ENCODE results near the gene ZMYND8.
"Not testable (repeated sequence)": the region's sequence is repeated elsewhere in the genome, so short reads cannot be mapped to it uniquely, and the experiment has no call there.

ZMYND8 gene

DNA sequence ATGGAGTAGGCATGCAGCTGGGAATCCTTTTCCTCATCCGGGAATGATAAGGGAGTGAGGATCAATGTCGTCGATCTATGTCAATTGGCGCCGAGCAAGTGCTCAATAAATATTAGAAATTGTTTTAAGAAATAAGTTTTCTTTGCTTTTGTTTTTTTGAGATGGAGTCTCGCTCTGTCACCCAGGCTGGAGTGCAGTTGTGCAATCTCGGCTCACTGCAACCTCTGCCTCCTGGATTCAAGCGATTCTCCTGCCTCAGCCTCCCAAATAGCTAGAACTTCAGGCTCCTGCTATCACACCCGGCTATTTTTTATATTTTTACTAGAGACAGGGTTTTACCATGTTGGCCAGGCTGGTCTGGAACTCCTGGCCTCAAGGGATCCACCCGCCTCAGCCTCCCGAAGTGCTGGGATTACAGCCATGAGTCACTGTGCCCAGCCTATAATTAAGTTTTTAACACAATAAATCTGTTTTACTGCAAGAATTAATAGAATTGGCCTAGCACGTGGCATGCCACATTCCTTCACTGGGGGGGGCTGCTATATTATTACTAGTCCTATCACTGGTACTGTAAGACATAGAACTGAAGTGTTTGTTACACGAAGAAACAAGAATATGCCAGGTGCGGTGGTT, 92.2 kb downstream of the ZMYND8 start:
- DNase-seq (ENCODE audit: low spot score): not testable (repeated sequence)

DNA sequence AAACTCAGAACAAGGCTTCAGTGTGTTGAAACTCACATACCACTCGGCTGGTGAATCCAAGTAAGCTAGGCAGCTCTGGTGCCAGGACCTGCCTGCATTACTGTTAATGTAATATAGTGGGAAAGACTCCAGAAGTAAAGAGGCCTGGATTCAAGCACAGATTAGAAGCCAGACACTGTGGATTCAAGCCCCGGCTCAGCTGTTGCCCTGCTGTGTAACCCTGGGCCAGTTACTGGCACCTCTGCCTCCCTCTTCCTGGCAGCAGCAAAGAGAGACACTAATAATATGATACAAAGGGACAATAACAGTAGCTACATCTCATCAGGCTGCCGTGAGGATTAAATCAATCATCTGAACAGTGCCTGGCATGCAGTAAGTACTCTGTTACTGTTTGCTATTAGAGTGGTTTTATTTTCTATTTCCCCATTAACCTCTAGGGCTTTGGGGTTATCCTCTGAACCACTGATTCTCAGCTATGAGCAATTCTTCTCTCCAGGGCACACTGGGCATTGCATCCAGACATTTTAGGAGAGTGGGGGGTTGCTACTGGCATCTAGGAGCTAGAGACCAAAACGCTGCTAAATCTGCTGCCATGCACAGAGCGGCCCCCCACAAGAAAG, 92.9 kb downstream of the ZMYND8 start:
- DNase-seq (ENCODE audit: low spot score): no peak

DNA sequence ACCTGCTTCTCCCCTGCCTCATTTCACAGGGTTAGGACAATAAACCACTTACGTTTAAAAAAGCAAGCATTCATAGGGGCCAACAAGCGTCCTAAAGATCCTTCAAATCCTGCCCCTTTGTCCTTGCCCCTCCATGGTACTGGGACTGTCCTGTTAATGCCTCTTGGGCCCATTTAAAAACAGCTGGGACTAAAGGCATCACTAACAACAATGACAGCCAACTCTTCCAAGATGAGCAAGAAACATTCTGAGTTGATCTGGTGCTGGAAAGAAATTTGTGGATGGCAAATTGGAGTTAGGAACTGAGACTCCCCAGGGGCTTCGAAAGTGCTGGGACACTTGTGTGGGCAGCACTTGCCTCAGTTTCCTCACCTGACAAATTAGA, 93.4 kb downstream of the ZMYND8 start:
- DNase-seq (ENCODE audit: low spot score): no peak

DNA sequence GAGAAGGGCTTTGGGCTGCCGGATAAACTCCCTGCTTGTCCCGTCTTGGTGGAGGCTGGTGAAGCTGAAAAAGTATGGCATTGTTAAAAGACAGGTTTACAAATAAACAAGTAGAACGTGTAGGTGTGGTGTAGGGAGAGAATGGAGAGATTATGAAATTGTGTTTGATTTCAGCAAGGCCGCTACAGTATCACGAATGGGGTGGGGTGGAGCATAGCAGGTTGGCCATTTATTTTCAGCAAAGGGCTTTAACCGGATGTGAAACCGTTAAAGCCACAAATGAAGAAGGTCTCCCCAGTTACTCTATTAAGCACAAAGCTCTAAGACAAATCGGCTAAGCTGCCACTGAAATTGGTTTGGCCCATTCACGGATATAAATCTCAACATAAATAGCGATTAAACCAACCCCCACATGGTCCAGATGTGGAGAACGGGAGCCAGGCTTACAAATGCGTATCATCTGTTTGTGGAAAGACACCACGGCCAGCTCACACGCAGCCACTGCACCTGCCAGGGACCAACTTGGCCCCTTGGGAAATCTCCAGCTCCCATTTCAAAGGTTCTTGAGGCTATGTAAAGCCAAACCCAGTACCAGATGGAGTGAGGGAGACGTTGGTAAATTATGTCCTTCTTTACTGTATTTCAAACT, 94.0 kb downstream of the ZMYND8 start:
- no peak for DNase-seq (ENCODE audit: low spot score)

DNA sequence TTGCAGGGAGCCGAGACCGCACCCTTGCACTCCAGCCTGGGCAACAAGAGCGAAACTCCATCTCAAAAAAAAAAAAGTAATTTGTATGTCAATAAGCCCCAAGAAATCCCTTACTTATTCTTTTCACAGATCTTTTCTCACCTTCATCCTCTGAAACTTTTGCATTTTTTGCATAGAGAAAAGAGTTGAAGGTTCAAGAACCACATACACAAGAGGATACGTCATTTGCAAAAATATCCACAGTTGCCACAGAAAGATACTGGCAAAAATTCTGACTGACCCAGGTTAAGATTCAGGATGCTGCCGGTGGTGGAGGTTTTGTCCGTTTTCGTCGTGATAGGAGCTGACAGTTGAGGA, 94.5 kb downstream of the ZMYND8 start:
- no peak for DNase-seq (ENCODE audit: low spot score)

DNA sequence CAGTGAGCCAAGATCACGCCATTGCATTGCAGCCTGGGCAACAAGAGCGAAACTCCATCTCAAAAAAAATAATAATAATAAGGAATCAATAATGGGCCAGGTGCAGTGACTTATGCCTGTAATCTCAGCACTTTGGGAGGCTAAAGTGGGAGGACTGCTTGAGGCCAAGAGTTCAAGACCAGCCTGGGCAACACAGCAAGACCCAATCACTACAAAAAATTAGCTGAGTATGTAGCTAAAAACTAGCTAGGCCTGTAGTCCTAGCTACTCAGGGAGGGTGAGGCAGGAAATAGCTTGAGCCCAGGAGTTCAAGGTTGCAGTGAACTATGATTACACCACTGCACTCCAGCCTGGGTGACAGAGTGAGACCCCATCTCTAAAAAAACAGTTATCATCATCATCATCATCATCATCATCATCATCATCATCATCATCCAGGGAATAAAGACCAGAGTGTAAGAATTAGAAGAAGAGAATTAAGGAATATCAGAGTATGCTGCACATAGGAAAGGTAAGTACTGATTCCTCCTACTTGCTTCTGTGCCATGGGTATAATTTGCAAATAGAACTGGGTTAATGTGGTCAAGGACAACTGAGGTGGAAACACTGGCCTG, 95.2 kb downstream of the ZMYND8 start:
- not testable (repeated sequence) for DNase-seq (ENCODE audit: low spot score)

DNA sequence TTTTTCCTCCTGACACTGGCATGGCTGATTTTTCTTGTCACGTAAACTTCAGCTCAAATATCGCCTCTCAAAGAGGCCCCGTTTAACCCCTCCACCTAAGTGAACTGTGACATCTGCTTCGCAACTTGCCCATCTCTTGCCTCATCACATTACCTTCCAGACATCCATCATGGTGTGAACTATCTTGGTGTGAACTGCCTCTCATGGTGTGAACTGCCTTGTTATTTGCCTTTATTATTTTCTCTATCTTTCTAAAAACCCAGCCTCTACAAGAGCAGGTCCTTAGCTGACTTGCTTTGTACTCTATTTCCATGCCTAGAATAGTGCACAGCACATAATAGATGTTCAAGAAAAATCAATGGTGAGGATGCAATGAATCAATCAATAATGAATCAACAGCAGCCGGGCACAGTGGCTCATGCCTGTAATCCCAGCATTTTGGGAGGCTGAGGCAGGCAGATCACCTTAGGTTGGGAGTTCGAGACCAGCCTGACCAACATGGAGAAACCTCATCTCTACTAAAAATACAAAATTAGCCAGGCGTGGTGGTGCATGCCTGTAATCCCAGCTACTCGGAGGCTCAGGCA, 95.9 kb downstream of the ZMYND8 start:
- DNase-seq (ENCODE audit: low spot score): not testable (repeated sequence)

DNA sequence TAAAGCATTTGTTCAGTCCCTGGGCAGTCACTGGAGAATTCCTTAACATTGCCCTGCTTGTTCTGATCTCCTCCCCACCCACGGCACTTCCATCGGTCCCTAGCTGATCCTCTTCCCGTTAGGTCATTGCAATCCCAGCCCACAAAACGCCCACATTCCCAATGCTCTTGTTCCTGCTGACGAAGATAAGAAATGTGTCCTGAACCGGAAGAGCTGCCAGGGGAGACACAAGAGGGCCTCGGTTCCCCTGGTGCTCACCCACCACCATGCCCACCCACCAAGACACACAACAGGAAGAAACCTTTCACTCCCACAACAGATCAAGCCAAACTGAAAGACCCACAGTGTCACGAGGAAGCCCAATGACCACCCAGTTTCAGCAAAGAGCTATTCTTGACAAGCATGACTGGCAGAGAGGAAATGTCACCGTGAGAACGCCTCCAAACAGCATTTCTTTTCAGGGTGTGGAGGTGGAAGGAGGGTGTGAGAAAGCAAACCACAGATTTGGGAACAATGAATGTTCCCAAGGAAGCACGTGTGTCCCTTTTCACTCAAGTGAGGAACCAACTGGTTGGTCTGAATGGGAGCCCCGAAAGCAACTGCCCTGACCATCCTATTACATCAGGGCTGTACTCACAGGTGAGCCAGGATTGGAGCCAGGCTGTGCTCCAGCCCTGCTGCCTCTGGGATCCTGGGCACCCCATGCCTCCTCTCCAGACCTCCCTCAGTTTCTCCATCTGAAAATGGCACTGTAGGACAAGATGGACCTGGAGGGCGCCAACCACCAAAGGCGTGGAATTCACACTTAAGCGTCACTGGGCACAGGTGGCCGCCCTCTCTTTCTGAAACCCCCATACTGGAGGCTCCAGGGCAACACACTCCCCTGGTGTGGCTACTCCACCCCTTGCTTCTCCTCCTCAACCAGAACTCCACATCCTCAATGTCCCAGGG, 97.5 kb downstream of the ZMYND8 start:
- DNase-seq (ENCODE audit: low spot score): no peak

DNA sequence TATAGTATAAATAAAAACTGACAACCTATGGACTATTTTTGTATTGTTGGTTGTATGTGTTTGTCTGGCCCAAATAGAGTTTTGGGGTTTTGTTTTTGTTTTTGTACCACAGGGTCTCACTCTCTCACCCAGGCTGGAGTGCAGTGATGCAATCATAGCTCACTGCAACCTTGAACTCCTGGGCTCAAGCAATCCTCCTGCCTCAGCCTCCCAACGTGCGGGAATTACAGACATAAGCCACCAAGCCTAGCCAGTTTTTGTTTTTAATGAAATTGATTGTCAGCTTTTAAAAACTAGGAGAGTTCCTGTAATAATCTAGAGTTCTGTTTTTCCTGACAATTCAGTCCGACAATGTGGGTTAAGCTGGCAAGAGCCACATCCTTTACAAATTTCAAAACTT, 98.7 kb downstream of the ZMYND8 start:
- DNase-seq (ENCODE audit: low spot score): no peak

DNA sequence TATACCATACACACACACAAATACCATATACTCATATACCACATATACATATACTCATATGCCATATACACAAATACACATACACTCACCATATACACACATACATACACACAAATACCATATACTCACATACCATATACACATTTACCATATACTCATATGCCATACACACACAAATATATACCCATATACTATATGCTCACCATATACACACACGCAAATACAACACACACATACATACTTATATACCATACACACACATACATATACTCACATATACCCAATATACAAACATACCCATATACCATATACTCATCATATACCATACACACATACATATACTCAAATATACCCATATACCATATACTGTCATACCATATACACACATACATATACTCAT, 99.2 kb downstream of the ZMYND8 start:
- DNase-seq (ENCODE audit: low spot score): no peak

DNA sequence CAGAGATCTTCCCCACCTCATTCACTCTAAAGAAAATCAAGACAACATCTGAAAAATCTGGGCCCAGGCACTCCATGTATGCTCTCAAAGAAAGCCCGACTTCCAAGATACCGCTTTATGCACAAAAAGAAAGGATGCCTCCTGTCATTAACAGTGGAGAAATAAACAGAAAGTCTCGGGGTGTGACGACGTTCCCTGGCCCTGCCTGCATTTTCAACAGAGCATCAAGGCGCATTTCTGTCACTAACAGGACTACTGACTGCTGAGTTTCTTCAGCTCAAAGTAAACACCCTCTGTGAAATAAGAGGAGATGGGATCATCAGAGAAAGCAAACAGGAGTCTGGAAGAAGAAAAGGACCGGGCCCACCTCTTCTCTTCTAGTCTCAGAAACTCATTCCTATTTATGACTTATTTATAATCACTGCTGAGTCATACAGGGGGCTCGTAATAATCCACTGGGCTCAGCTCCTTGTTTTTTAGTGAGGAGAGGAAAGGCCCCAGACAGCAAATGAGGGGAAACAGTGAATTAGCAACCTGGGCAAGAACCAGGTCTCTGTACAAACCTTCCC, 99.7 kb downstream of the ZMYND8 start:
- DNase-seq (ENCODE audit: low spot score): no peak

DNA sequence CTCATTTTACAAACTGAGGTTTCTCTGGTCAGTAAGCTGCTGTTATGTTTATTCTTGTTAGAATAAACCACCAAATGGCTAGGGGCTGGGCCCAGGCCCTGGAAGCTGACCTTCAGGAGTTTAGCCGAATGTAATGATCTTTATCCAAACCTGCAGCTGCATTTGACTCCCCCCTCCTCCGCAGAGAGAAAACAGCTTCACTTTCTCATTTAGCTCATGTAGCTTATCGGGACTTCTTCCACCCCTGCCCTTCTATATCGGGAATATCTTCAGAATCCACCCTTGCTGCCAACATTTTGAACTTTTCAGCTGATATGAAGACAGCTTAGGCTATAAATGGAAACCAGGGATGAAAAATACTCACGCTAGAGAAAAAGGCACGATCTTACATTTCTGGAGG, 102.6 kb downstream of the ZMYND8 start:
- no peak for DNase-seq (ENCODE audit: low spot score)

DNA sequence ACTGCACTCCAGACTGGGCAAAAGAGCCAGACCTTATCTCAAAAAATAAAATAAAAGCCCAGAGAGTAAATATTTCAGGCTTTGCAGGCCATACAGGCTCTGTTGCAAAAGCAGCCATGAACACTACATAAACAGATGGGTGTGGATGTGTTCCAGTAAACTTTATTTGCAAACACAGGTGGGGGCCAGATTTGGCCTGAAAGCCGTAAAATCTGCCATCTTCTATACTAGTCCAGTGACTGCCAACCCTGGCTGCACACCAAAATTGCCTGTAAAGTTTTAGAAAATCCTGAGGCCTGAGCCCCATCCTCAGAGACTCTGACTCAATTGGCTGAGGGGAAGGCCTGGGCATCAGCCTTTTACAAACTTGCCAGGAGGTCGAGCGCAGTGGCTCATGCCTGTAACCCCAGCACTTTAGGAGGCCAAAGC, 103.6 kb downstream of the ZMYND8 start:
- no peak for DNase-seq (ENCODE audit: low spot score)

DNA sequence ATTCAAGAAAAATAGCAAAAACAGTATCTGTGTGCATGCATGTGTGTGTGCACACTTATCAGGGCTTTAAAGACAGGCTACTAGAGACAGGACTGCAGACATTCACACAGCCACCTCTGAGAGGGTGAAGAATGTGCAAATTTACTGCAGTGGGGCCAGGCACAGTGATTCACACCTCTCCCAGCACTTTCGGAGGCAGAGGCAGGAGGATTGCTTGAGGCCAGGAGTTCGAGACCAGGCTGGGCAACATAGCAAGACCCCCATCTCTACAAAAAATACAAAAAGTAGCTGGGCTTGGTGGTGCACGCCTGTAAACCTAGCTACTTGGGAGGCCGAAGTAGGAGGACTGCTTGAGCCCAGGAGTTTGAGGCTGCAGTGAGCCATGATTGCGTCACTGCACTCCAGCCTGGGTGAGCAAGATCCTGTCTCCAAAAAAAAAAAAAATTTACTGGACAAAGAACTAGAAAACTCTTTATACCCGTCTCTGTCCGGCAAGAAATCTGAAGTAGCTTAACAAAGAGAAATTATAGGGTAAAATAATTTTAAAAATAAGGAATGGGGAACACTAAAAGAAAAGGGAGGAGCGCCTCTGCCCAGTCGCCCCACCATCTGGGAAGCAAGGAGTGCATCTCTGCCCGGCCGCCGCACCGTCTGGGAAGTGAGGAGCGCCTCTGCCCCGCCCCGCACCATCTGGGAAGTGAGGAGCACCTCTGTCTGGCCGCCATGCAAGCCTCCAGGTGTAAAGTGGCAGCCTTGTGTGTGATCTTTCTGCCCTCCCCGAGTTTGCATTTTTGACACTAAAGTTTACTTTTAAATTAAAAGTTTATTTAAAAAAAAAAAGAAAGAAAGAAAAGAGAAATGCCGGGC, 105.1 kb downstream of the ZMYND8 start:
- no peak for DNase-seq (ENCODE audit: low spot score)

DNA sequence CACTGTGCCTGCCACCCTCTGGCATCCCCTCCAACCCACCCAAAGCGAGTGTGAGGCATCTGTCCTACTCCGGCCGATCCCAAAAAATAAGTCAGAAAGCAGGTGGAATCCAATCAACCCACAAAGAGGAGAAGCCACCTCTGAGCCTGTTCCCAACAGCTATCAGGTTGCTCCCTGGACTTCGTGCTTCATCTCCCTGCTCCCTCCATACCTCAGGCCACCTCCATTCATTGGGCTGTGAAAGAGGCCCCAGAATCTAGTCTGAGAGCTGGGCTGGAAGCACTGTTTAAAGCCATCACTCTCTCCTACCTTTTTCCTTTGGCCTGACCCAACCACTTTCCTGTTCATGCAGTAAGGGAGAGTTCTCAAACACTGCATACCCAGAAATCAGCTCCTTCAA, 106.1 kb downstream of the ZMYND8 start:
- no peak for DNase-seq (ENCODE audit: low spot score)

DNA sequence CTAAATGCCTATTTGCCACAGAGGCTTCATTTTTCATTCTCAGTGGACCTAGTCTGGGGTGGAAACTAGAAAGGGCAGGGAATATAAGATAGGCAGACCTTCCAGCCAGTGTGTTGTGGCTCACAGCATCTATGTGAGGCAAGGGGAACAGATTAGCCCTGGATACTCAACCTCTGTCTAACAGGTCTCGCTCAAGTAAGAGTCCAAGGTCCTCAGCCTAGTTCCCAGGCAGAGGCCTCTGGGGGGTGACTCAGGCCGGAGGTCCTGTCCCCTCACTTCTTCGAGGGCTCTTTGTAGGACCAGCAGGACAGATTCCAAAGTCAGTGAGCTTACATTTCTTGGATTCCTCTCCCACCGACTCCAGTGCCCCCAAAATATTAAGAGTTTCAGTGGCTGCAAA, 106.6 kb downstream of the ZMYND8 start:
- DNase-seq (ENCODE audit: low spot score): no peak

DNA sequence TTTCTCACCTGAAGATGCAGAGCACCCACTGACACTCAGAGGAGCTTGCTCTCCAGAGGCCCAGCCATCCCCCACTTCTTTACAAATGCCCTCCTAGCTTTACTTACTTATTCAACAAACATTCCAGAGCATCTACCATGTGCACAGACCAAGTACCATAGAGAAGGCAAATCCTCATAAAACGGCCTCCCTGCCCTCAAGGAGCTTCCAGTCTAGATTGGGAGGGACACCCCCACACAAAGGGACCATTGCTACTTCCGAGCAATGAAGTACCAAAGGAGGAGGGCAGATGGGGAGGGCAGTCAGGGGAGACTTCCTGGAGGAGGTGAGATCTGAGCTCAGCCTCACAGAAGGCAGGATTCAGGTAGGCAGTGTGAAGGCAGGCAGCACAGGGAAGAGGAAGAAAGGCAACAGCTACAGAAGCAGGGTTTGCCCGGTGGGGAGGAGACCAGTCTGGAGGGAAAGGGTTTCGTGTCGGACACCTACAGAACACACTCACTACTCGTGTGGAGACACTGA, 108.0 kb downstream of the ZMYND8 start:
- DNase-seq (ENCODE audit: low spot score): no peak

DNA sequence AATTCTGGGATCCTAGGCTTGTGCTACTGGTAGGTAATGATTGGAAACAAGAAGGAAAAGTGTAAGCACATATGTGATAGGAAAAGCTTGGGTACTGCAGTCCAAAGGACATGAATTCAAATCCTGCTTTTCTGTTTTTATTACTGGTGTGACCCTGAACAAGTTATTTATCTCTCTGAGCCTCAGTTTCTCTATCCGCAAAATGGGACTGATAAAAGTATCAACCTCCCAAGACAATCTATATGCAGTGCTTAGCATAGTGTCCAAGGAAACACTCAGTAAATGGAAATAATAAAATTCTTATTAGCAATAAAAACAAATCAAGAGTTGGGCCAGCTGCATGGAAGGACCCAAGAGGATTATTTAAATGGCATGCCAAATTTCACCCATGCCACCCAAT, 108.5 kb downstream of the ZMYND8 start:
- no peak for DNase-seq (ENCODE audit: low spot score)

DNA sequence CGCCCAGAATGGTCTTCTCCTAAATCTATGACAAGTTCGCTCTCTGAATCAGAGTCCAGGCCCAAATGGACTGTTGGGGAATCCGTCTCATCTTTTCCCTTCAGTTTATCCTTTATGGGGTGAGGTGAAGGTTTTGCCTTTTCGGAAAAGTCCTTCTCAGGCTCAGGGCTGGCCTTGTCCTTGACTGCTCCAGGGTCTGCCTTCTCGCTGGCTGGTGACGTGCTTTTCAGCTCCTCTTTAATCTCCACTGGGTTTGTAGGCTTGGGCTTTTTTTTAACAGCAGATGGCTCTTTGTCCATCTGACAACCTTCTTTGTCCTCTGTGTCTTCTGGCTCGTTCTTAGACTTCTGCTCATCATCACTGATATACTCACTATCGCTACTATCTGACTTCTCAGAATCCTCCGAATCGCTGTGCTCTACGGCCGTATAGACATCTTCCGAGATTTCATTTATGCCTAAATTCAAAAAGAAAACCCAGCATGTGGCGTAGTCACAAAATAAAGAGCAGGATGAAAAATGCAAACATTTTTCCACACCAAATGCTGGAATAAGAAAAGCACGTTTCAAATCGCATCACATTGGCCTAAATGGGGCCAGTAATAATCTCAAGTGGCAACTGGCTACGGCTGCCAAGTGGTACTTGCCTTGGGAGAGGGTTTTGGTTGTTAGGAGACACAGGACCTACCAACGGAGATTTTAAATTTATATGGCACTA, 110.3 kb downstream of the ZMYND8 start:
- no peak for DNase-seq (ENCODE audit: low spot score)

DNA sequence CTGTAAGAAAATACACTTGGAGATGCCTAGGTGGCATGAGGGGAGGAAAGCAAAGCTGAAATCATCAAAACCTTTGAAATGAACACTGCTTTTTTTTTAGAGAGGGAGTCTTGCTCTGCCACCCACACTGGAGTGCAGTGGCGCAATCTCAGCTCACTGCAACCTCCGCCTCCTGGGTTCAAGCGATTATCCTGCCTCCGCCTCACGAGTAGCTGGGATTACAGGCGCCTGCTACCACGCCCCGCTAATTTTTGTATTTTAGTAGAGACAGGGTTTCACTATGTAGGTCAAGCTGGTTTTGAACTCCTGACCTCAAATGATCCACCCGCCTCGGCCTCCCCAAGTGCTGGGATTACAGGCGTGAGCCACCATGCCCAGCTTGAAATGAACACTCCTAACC, 111.3 kb downstream of the ZMYND8 start:
- DNase-seq (ENCODE audit: low spot score): not testable (repeated sequence)
